ENCODE measurements around the gene RPS28.
A peak's percentile ranks its signal among the peaks of the same experiment; 100 is the strongest.

The RPS28 gene

DNA sequence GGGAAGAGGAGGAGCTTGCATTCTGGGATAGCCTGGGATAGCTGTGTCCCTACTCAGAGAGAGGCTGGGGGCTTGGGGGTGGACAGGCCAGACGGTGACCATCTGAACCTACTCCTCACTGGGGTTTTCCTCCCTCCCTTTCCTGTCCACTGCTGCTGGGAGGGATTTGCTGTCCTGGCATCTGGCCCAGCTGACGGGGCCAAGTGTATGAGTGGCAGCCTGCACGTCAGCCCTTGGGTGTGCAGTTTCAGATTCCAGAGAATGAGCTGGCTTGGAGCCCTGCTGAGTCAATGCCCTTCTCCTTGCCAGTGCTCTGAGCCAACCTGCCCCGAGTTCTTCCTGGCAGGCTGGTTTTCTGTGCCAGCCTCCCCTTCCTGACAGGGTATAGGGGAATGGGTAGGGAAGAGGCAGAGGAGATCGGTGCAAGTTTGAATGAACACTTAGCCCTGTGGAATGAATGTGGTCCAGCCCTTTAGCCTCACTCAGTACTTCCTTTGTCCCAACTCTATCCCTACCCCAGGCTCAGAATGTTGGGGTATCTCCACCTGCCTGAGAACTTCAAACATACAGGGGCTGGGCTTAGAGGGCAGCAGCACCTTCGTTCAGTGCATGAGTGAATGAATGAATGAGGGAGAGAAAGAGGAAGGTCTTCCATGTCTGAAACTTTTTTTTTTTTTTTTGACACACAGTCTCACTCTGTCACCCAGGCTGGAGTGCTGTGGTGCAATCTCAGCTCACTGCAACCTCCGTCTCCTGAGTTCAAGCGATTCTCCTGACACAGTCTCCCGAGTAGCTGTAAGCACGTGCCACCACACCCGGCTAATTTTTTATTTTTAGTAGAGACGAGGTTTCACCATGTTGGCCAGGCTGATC lies 40.9 kb downstream of the RPS28 start:
- DNase-seq (ENCODE audit: low read depth), result peak; percentile 99
- TF ChIP-seq, protein P1, sequence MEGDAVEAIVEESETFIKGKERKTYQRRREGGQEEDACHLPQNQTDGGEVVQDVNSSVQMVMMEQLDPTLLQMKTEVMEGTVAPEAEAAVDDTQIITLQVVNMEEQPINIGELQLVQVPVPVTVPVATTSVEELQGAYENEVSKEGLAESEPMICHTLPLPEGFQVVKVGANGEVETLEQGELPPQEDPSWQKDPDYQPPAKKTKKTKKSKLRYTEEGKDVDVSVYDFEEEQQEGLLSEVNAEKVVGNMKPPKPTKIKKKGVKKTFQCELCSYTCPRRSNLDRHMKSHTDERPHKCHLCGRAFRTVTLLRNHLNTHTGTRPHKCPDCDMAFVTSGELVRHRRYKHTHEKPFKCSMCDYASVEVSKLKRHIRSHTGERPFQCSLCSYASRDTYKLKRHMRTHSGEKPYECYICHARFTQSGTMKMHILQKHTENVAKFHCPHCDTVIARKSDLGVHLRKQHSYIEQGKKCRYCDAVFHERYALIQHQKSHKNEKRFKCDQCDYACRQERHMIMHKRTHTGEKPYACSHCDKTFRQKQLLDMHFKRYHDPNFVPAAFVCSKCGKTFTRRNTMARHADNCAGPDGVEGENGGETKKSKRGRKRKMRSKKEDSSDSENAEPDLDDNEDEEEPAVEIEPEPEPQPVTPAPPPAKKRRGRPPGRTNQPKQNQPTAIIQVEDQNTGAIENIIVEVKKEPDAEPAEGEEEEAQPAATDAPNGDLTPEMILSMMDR (IDR thresholded peaks at IDR 0.05; ENCODE audit: control insufficient read depth, extremely low read depth, insufficient read depth), result no peak
- no peak overlapping the region for H3K4me3 ChIP-seq (ENCODE audit: low read depth, low read length)

DNA sequence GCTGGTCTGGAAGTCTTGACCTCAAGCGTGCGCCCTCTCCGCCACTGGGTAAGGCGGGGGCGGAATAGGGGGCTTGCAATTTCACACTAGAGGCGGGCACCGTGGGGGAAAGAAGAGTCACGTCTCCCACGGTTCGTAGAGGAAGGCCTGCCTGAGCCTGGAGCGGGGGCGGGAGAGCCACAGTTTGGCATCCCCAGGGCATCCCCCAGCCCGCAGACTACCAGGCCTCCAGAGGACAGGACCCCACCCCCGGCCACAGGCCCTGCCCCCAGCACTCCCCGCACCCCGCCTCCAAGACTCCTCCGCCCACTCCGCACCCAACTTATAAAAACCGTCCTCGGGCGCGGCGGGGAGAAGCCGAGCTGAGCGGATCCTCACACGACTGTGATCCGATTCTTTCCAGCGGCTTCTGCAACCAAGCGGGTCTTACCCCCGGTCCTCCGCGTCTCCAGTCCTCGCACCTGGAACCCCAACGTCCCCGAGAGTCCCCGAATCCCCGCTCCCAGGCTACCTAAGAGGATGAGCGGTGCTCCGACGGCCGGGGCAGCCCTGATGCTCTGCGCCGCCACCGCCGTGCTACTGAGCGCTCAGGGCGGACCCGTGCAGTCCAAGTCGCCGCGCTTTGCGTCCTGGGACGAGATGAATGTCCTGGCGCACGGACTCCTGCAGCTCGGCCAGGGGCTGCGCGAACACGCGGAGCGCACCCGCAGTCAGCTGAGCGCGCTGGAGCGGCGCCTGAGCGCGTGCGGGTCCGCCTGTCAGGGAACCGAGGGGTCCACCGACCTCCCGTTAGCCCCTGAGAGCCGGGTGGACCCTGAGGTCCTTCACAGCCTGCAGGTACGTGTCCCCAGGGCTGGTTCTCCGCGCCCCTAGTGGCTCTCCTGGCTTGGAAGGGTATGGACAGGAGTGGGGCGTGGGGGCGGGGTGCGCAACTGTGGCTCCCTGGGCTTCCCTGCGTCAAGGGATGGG lies 42.8 kb downstream of the RPS28 start, which contains the start of gene ANGPTL4:
TSS of gene ANGPTL4 (plus strand) at position 353 of the 969 bp plus-strand sequence. CDS start at position 520, 167 bp downstream.
- no peak within 1 kb of the TSS; the same call in 1 of the 2 replicates for H3K4me3 ChIP-seq (ENCODE audit: low read depth, low read length)
- DNase-seq (ENCODE audit: low read depth), result no peak

DNA sequence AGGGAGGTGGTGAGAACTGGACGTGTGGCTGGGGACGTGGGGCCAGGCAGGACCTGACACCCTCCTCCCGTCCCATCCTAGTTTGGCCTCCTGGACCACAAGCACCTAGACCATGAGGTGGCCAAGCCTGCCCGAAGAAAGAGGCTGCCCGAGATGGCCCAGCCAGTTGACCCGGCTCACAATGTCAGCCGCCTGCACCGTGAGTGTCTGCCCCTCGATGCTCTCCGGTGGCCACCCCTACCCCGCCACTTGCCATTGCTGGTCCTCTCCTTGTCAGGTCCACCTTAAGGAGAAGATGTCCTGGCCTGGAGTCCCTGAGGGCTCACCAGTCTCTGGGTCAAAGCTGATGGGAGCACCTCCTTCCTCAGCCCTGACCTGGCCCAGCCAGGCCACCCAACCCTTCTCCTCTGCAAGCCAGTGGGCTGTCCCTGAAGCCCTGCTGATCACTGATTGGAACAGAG lies 44.9 kb downstream of the RPS28 start:
- TF ChIP-seq, protein P1 (IDR thresholded peaks at IDR 0.05; ENCODE audit: control insufficient read depth, extremely low read depth, insufficient read depth), result no peak
- DNase-seq (ENCODE audit: low read depth), result no peak
- H3K4me3 ChIP-seq (ENCODE audit: low read depth, low read length), result no peak overlapping the region

More for the DNA sequence above, 42.8 kb downstream of the RPS28 start, which contains the start of gene ANGPTL4:
- TF ChIP-seq, protein P1 (IDR thresholded peaks at IDR 0.05; ENCODE audit: control insufficient read depth, extremely low read depth, insufficient read depth), result no peak

DNA sequence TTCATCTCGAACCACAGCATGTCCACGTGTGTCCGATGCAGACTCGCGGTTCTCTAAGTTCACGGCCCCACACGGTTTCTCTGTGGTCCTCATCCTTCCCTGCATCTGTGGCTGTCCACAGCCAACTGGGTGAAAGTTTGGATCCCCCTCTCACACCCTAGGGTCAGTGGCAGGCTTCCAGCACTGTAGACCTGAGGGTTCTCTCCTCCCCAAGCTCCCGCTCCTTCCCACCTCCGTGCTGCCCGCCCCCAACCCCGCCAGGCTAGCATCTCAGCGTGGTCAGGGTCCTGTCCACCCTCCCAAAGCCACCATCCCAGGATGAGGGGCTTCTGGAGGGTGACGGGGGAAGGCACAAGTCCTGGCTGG lies 45.6 kb downstream of the RPS28 start:
- H3K4me3 ChIP-seq (ENCODE audit: low read depth, low read length), result no peak overlapping the region
- no peak for DNase-seq (ENCODE audit: low read depth)
- TF ChIP-seq, protein P1 (IDR thresholded peaks at IDR 0.05; ENCODE audit: control insufficient read depth, extremely low read depth, insufficient read depth), result no peak

DNA sequence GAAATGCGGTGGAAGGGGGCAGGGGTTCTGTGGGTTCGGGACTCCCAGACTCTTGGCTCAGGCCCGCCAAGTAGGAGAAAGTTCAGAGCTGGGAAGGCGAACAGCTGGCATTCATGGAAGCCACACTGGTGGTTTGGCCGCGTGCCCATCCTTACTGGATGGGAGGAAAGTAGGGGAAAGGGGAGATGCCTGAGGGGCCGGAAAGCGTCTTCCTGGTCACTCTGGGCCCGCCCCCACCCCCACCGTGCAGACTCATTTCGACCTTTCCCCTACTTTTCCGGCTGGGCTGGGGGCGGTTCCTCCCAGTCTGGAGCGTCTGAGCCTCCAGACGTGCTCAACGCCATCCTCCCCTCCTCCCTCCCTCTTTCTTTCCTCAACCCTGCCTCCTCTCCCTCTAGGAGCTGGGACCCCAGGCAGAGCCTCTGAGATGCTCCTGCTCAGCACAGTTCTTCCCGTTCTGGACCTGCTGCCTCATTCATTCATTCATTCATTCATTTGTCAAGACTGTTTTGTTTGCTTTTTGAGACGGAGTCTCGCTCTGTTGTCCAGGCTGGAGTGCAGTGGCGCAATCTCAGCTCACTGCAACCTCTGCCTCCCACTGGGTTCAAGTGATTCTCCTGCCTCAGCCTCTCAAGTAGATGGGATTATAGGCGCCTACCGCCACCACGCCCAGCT lies 46.2 kb downstream of the RPS28 start:
- DNase-seq (ENCODE audit: low read depth), result no peak
- TF ChIP-seq, protein P1 (IDR thresholded peaks at IDR 0.05; ENCODE audit: control insufficient read depth, extremely low read depth, insufficient read depth), result no peak
- no peak overlapping the region for H3K4me3 ChIP-seq (ENCODE audit: low read depth, low read length)
